HCT116 (cell line): Measurements from ENCODE around the gene MYO10. TPM values are rescaled to one million over a fixed set of nuclear protein-coding genes. Genes with fewer than 3 reads are reported as not detected.

Experiments
- ATAC-seq: fragments of 200-7000 bp; cut with Tn5 transposase; 2 replicates; pipeline ENCODE4 v1.9.1; 2020; ENCODE audit warnings: mild to moderate bottlenecking, moderate library complexity
- BruUV-seq: library from RNA; stranded (reverse); fragments of 400-500 nt; replicated peaks from 2 replicates; lab custom pipeline; 2021; lab: Mats Ljungman, UMichigan
- CTCF ChIA-PET: fragments of 300-600 bp; sonication (Branson Sonifier 250); formaldehyde crosslinking; loops from one replicate; lab custom pipeline; 2021; ENCODE audit warnings: antibody characterized with exemption; lab: Charles Lee
- POLR2A ChIA-PET: fragments of 300-600, 350-600 bp; sonication (Branson Sonifier 250); formaldehyde crosslinking; loops from one replicate; lab custom pipeline; 2021; ENCODE audit warnings: antibody characterized with exemption; lab: Charles Lee
- RAD21 ChIA-PET, 2 experiments: fragments of 300-600 bp; sonication (Branson Sonifier 250); formaldehyde crosslinking; loops; one replicate each; lab custom pipeline; 2023; ENCODE audit warnings: low total read pairs in 2 of 2; ENCODE audit not compliant: uncharacterized antibody in 2 of 2, unreplicated experiment in 2 of 2, low non-redundant PET in 1 of 2; lab: Charles Lee
- DNase-seq: peaks from one replicate; pipeline ENCODE4 v3.0.0-alpha.2; 2010; ENCODE audit warnings: low read depth, low spot score
- H2AFZ ChIP-seq: fragments of 200-600 bp; shearing (Covaris generic), sonication (generic); 2 replicates; pipeline ENCODE4 v1.6.1; 2017; ENCODE audit warnings: low read depth, mixed run types, mixed read lengths, antibody characterized with exemption, low read length; ENCODE audit not compliant: poor library complexity, severe bottlenecking
- H3K27ac ChIP-seq: 2 replicates; pipeline ENCODE4 v1.5.1; 2012; ENCODE audit warnings: low read depth, low read length
- H3K27me3 ChIP-seq: fragments of 200-600 bp; sonication (generic); 2 replicates; pipeline ENCODE4 v1.6.1; 2016; ENCODE audit warnings: mixed run types, low read length, mixed read lengths; ENCODE audit not compliant: insufficient read depth
- H3K36me3 ChIP-seq, 2 experiments: fragments of 200-500 bp in 1 of 2; fragments of 200-600 bp in 1 of 2; sonication (Bioruptor generic) in 1 of 2; sonication (generic) in 1 of 2; 2 replicates each; pipeline versions ENCODE4 v1.5.1 to v1.6.1; 2014 to 2016; ENCODE audit warnings: low read length in 2 of 2, inconsistent platforms in 1 of 2, mixed read lengths in 1 of 2, mixed run types in 1 of 2; ENCODE audit not compliant: insufficient read depth in 2 of 2, control insufficient read depth in 1 of 2
- H3K4me1 ChIP-seq, 2 experiments: fragments of 200-600 bp in 1 of 2; sonication (generic) in 1 of 2; 2 replicates each; pipeline versions ENCODE4 v1.5.1 to v1.6.1; 2012 to 2017; ENCODE audit warnings: low read length in 2 of 2, inconsistent platforms in 1 of 2, mild to moderate bottlenecking in 1 of 2, mixed read lengths in 1 of 2, mixed run types in 1 of 2, moderate library complexity in 1 of 2; ENCODE audit not compliant: insufficient read depth in 2 of 2, control insufficient read depth in 1 of 2
- H3K4me2 ChIP-seq: fragments of 200-600 bp; sonication (generic); 2 replicates; pipeline ENCODE4 v1.6.1; 2017; ENCODE audit warnings: mixed run types, low read length, mixed read lengths
- H3K4me3 ChIP-seq, 2 experiments: fragments of 200-600 bp in 1 of 2; sonication (generic) in 1 of 2; replicated peaks in 1 of 2; 2 replicates each; pipeline ENCODE4 v1.5.1; 2011 to 2016; ENCODE audit warnings: low read length in 2 of 2, control low read depth in 1 of 2, low read depth in 1 of 2, mild to moderate bottlenecking in 1 of 2, mixed read lengths in 1 of 2, mixed run types in 1 of 2
- H3K79me2 ChIP-seq: fragments of 200-600 bp; sonication (generic); 2 replicates; pipeline ENCODE4 v1.6.1; 2017; ENCODE audit warnings: mild to moderate bottlenecking, mixed run types, low read length, moderate library complexity, mixed read lengths; ENCODE audit not compliant: insufficient read depth
- H3K9ac ChIP-seq: fragments of 200-600 bp; sonication (generic); 2 replicates; pipeline ENCODE4 v1.6.1; 2016; ENCODE audit warnings: low read length, mixed read lengths
- H3K9me2 ChIP-seq: fragments of 200-600 bp; sonication (generic), shearing (Covaris generic); 2 replicates; pipeline ENCODE4 v1.6.1; 2017; ENCODE audit warnings: mixed run types, mild to moderate bottlenecking, moderate library complexity; ENCODE audit not compliant: insufficient read depth
- H3K9me3 ChIP-seq, 2 experiments: fragments of 200-500 bp in 1 of 2; fragments of 200-600 bp in 1 of 2; sonication (Bioruptor generic) in 1 of 2; sonication (generic) in 1 of 2; 2 replicates each; pipeline ENCODE4 v1.6.1; 2014 to 2017; ENCODE audit warnings: low read length in 2 of 2, mixed read lengths in 2 of 2, inconsistent platforms in 1 of 2, low read depth in 1 of 2, mild to moderate bottlenecking in 1 of 2, mixed run types in 1 of 2, moderate library complexity in 1 of 2; ENCODE audit not compliant: control insufficient read depth in 1 of 2, insufficient read depth in 1 of 2
- H4K20me1 ChIP-seq: fragments of 200-600 bp; sonication (generic), shearing (Covaris generic); 2 replicates; pipeline ENCODE4 v1.6.1; 2017; ENCODE audit warnings: mixed run types, mild to moderate bottlenecking, moderate library complexity; ENCODE audit not compliant: insufficient read depth
- CBX3 ChIP-seq: IDR thresholded peaks from 2 replicates; pipeline ENCODE4 v1.6.1; 2012; ENCODE audit warnings: low read depth
- CEBPB ChIP-seq: IDR thresholded peaks from 2 replicates; pipeline ENCODE4 v1.6.1; 2012; ENCODE audit warnings: low read depth
- EGR1 ChIP-seq: IDR thresholded peaks from 2 replicates; pipeline ENCODE4 v1.6.1; 2012; ENCODE audit warnings: low read depth
- ELF1 ChIP-seq: IDR thresholded peaks from 2 replicates; pipeline ENCODE4 v1.6.1; 2012; ENCODE audit warnings: low read depth, borderline replicate concordance
- EZH2 ChIP-seq: fragments of 200-600 bp; sonication (generic); IDR thresholded peaks from 2 replicates; pipeline ENCODE4 v1.6.1; 2017; ENCODE audit warnings: antibody characterized with exemption, mixed run types
- EZH2phosphoT487 ChIP-seq: fragments of 200-600 bp; IDR thresholded peaks from 2 replicates; pipeline ENCODE4 v1.6.1; 2018; ENCODE audit warnings: antibody characterized with exemption, borderline replicate concordance
- FOSL1 ChIP-seq: IDR thresholded peaks from 2 replicates; pipeline ENCODE4 v1.6.1; 2012; ENCODE audit warnings: low read depth
- POLR2A ChIP-seq: IDR thresholded peaks from 2 replicates; pipeline ENCODE4 v1.7.0; 2011; ENCODE audit warnings: borderline replicate concordance; ENCODE audit not compliant: insufficient read depth, insufficient read length; ENCODE audit errors: extremely low read depth
- POLR2AphosphoS5 ChIP-seq: IDR thresholded peaks from 2 replicates; pipeline ENCODE4 v1.6.1; 2011; ENCODE audit warnings: mild to moderate bottlenecking, low read depth, low read length, moderate library complexity
- RAD21 ChIP-seq: IDR thresholded peaks from 2 replicates; pipeline ENCODE4 v1.6.1; 2012; ENCODE audit warnings: low read depth, mild to moderate bottlenecking
- SIN3A ChIP-seq: IDR thresholded peaks from 2 replicates; pipeline ENCODE4 v1.6.1; 2012; ENCODE audit warnings: low read depth
- SP1 ChIP-seq: IDR thresholded peaks from 2 replicates; pipeline ENCODE4 v1.6.1; 2012; ENCODE audit warnings: low read depth
- TCF7L2 ChIP-seq: IDR thresholded peaks from 2 replicates; pipeline ENCODE4 v1.7.0; 2011; ENCODE audit warnings: borderline replicate concordance, inconsistent platforms; ENCODE audit not compliant: insufficient read depth, insufficient read length; ENCODE audit errors: extremely low read depth
- YY1 ChIP-seq: IDR thresholded peaks from 2 replicates; pipeline ENCODE4 v1.6.1; 2011; ENCODE audit warnings: low read length, low read depth, moderate library complexity, mild to moderate bottlenecking; ENCODE audit not compliant: insufficient replicate concordance; ENCODE audit errors: extremely low read depth
- ZNF274 ChIP-seq: fragments of 200-500 bp; sonication (Bioruptor generic); IDR thresholded peaks from 2 replicates; pipeline ENCODE4 v1.6.1; 2014; ENCODE audit warnings: mild to moderate bottlenecking, low read depth, low read length, inconsistent platforms
- intact Hi-C: fragments of 100-400 bp; cut with micrococcal nuclease; formaldehyde crosslinking; loops from 2 replicates; pipeline ENCODE4 v1.10.0; 2022
- total RNA-seq: library from RNA; stranded (reverse); gene quantifications from one replicate; pipeline ENCODE4 v1.2.1, GENCODE V29; 2021; ENCODE audit not compliant: unreplicated experiment
- TF ChIP-seq, protein P1 (sequence below): IDR thresholded peaks from 2 replicates; pipeline ENCODE4 v1.6.1; 2012
- TF ChIP-seq, protein P2 (sequence below): IDR thresholded peaks from 2 replicates; pipeline ENCODE4 v1.6.1; 2011; ENCODE audit warnings: mild to moderate bottlenecking, low read length, moderate library complexity; ENCODE audit not compliant: insufficient replicate concordance; ENCODE audit errors: extremely low read depth
- TF ChIP-seq, protein P3 (sequence below): IDR thresholded peaks from 2 replicates; pipeline ENCODE4 v1.6.1; 2012
- TF ChIP-seq, protein P4 (sequence below): IDR thresholded peaks from 2 replicates; pipeline ENCODE4 v1.6.1; 2012; ENCODE audit warnings: low read depth

Gene MYO10
- total RNA-seq, 1 experiment from 2014 or later = 34.9 TPM

DNA sequence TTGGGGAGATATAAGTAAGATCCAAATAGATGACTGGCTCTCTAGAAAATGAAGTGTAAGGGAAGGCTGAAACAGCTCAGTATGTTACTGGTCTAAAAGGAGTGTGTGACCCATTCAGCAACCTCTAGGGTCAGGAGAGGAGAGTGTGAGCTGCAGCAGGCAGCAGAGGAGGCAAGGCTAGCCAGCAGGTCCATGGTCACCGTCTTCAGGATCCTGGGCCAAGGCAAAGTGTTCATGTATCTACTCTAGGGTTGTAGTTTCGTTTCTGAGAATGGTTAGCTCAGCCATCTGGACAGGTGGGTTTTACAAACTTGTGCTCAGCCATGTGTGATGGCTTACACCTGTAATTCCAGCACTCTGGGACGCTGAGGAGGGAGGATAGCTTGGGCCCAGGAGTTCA, 13.7 kb downstream of the MYO10 start:
- peaks cover 80% of the 10 kb centered on the region for H3K79me2 ChIP-seq
- TF ChIP-seq FOSL1 (no peak), POLR2A (no peak), SIN3A (no peak), EZH2phosphoT487 (no peak), ZNF274 (no peak), ELF1 (no peak), EGR1 (no peak), EZH2 (no peak), TCF7L2 (no peak), CEBPB (no peak), SP1 (no peak), CBX3 (no peak), RAD21 (no peak), POLR2AphosphoS5 (no peak), YY1 (no peak)
- TF ChIP-seq, protein P1, sequence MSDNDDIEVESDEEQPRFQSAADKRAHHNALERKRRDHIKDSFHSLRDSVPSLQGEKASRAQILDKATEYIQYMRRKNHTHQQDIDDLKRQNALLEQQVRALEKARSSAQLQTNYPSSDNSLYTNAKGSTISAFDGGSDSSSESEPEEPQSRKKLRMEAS = no peak
- TF ChIP-seq, protein P2, sequence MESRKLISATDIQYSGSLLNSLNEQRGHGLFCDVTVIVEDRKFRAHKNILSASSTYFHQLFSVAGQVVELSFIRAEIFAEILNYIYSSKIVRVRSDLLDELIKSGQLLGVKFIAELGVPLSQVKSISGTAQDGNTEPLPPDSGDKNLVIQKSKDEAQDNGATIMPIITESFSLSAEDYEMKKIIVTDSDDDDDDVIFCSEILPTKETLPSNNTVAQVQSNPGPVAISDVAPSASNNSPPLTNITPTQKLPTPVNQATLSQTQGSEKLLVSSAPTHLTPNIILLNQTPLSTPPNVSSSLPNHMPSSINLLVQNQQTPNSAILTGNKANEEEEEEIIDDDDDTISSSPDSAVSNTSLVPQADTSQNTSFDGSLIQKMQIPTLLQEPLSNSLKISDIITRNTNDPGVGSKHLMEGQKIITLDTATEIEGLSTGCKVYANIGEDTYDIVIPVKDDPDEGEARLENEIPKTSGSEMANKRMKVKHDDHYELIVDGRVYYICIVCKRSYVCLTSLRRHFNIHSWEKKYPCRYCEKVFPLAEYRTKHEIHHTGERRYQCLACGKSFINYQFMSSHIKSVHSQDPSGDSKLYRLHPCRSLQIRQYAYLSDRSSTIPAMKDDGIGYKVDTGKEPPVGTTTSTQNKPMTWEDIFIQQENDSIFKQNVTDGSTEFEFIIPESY = no peak
- TF ChIP-seq, protein P3, sequence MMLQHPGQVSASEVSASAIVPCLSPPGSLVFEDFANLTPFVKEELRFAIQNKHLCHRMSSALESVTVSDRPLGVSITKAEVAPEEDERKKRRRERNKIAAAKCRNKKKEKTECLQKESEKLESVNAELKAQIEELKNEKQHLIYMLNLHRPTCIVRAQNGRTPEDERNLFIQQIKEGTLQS = no peak
- TF ChIP-seq, protein P4, sequence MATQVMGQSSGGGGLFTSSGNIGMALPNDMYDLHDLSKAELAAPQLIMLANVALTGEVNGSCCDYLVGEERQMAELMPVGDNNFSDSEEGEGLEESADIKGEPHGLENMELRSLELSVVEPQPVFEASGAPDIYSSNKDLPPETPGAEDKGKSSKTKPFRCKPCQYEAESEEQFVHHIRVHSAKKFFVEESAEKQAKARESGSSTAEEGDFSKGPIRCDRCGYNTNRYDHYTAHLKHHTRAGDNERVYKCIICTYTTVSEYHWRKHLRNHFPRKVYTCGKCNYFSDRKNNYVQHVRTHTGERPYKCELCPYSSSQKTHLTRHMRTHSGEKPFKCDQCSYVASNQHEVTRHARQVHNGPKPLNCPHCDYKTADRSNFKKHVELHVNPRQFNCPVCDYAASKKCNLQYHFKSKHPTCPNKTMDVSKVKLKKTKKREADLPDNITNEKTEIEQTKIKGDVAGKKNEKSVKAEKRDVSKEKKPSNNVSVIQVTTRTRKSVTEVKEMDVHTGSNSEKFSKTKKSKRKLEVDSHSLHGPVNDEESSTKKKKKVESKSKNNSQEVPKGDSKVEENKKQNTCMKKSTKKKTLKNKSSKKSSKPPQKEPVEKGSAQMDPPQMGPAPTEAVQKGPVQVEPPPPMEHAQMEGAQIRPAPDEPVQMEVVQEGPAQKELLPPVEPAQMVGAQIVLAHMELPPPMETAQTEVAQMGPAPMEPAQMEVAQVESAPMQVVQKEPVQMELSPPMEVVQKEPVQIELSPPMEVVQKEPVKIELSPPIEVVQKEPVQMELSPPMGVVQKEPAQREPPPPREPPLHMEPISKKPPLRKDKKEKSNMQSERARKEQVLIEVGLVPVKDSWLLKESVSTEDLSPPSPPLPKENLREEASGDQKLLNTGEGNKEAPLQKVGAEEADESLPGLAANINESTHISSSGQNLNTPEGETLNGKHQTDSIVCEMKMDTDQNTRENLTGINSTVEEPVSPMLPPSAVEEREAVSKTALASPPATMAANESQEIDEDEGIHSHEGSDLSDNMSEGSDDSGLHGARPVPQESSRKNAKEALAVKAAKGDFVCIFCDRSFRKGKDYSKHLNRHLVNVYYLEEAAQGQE = no peak
- ChIA-PET RAD21 (no interaction called here), CTCF (no interaction called here), POLR2A (interaction anchor here (1.2 kb wide), 1 partner anchor 9 kb away, joined by 3 read pairs; no protein-coding TSS in a partner anchor)
- no peaks in the 10 kb centered on the region for H4K20me1 ChIP-seq
- no peak overlapping the region for H3K9ac ChIP-seq
- no peak overlapping the region for H3K27ac ChIP-seq
- no peaks in the 10 kb centered on the region for H3K9me3 ChIP-seq
- DNase-seq (no peak), ATAC-seq (no peak)
- H3K36me3 ChIP-seq = no peaks in the 10 kb centered on the region
- H3K27me3 ChIP-seq = no peaks in the 10 kb centered on the region
- H3K9me2 ChIP-seq = no peaks in the 10 kb centered on the region
- H3K4me3 ChIP-seq = no peak overlapping the region
- H3K4me2 ChIP-seq = no peak overlapping the region
- intact Hi-C loops = no loop called here
- peaks cover 27 to 35% of the 10 kb centered on the region in 2 experiments for H3K4me1 ChIP-seq
- no peak overlapping the region for H2AFZ ChIP-seq
- BruUV-seq = no TSS peak
